Epithelial cell of proximal tubule (primary cell): ENCODE measurements around the gene SEC16A. TPM values are rescaled to one million over a fixed set of nuclear protein-coding genes. Genes with fewer than 3 reads are reported as not detected.
"Not testable (repeated sequence)": the region's sequence is repeated elsewhere in the genome, so short reads cannot be mapped to it uniquely, and the experiment has no call there.

ENCODE experiments used
- DNase-seq: peaks from one replicate; pipeline ENCODE4 v3.0.0-alpha.2; 2011; ENCODE audit warnings: low read depth
- H3K4me3 ChIP-seq: 2 replicates; pipeline ENCODE4 v1.5.1; 2011; ENCODE audit warnings: low read depth, mild to moderate bottlenecking, low read length
- CTCF ChIP-seq: conservative IDR thresholded peaks from 2 replicates; pipeline ENCODE4 v1.5.1; 2012; ENCODE audit warnings: low read depth, mild to moderate bottlenecking, low read length
- total RNA-seq: library from RNA; depleted of rRNA; stranded (reverse); fragments of >200 nt; gene quantifications from 2 replicates; pipeline ENCODE4 v1.2.3, GENCODE V29; 2015

SEC16A gene
- total RNA-seq, 1 donor from 2014 or later: 41.7 TPM

DNA sequence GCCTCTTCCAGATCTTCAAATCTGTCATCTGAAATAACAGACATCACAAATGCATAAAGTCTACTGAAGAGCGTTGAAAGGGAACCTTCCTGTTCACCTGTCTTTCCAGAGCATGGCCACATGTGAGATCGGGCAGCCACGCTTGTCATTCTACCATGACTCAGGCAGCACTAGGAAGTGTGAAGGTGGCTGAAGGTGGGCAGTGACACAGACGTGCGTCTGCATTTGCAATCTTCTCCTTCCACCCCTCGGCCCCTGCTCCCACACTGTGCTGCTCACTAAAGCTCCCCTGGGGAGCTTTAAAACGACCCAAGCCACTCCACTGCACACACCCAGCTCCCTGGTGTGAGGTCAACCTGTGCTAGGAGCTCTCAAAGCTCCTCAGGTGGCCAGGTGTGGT, 74.9 kb downstream of the SEC16A start:
- TF ChIP-seq CTCF: no peak
- no peak overlapping the region for H3K4me3 ChIP-seq
- DNase-seq: no peak

DNA sequence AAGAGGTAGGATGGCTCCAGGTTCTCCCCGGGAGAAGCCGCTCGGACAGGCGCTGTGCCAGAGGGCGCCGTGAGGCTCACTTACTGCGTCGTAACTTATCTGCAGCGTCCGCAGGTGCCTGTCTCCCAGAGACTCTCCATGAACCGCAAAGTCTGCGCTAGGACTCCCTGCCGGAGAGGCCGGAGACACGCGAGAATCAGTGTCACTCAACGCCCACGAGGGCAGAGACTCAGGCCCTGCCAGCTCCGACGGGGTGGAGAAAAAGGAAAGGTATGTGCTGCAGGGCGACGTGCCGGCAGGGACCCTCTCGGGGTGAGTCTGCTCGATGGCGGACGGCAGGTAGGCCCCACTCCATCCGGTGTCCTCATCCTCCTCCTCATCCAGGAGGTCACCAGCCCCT, 75.8 kb downstream of the SEC16A start:
- H3K4me3 ChIP-seq, DNase-seq: not testable (repeated sequence)

GRCh38 chr9:136405904-136406303, 76.9 kb downstream of the SEC16A start:
- DNase-seq, H3K4me3 ChIP-seq: not testable (repeated sequence)

DNA sequence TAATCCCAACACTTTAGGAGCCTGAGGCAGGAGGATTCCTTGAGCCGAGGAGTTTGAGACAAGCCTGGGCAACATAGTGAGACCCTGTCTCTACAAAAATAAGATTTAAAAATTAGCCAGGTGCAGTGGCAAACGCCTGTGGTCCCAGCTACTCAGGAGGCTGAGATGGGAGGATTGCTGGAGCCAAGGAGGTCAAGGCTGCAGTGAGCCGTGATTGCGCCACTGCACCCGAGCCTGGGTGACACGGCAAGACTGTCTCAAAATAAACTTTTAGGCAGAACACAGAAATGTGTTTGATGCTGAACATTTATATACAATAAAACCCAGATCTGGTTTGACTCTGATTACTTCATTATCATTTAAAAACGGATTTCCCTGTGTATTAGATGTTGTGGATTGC, 77.4 kb downstream of the SEC16A start:
- DNase-seq: no peak
- no peak for TF ChIP-seq CTCF
- H3K4me3 ChIP-seq: no peak overlapping the region

DNA sequence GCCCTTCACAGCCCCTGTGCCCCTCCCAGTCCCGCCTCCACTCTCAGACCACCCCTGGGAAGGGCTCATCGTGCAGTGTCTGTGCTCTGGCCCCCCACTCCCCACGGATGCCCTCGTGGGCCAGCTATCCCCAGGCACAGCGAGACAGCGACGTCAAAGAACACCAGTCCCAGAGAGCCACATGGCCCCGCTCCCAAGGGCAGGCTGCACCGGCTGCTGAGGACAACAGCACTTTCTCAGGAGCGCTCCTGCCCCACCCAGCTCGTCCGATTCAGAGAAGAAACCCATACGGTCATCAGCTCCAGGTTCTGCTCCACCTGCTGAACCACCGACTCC, 78.1 kb downstream of the SEC16A start:
- DNase-seq: no peak
- H3K4me3 ChIP-seq: no peak overlapping the region
- no peak for TF ChIP-seq CTCF

DNA sequence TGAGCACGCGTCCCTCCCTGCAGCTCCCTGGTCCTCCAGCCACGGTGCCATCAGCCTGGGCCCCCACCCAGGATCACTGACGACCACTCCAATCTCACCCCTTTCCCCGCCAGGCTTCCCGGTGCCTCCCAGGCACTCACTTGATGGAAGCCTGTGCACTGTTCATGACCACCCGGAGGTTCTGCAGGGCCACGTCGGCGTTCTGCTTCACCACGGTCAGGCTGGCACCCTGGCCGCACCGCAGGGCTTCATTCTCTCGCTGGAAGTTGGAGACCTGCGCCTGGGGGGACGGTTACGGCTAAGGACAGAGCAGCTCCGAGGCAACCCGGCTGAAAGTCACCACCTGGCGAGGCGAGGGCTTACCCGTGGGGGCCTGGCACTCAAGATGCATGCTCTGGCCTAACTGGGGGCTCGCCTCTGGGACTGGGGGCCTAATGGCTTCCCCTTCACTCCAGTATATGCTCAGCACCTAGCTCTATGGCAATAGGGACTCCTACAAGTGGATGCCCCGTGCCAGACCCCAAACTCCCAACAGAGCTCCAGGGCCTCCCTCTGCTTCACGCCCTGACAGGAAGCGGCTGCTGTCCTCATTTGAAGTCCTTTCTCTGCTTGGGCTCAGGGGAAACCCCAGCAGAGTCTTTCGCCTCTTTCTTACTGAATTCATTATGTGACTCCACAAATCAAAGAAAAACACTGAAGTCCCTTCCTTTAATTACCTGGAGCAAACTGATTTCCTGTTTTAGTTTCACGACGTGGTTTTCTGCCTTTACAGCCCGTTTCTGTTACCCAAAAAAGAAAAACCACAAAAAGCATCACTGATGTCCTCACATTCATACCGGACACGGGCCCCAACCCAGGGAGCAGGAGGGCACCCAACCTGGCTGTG, 78.7 kb downstream of the SEC16A start:
- no peak overlapping the region for H3K4me3 ChIP-seq
- DNase-seq: no peak
- TF ChIP-seq CTCF: no peak

DNA sequence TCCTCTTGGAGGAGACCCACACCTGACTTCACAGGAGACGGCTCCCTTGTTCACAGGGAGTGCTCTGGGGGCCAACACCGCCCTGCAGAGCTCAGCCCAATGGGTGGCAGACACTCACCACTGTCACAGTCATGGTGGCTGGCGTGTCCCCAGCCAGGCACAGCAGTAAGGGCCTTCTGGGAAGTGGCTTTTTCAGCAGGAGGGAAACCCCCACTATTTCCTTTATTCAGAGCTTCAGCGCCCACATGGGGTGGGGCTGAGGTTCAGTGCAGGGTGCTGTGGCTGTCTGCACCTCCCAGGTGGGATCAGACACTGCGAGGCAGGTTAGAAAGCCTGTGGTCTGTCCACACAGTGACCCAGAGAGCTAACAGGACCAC, 79.3 kb downstream of the SEC16A start:
- TF ChIP-seq CTCF: no peak
- DNase-seq: no peak
- H3K4me3 ChIP-seq: no peak overlapping the region

DNA sequence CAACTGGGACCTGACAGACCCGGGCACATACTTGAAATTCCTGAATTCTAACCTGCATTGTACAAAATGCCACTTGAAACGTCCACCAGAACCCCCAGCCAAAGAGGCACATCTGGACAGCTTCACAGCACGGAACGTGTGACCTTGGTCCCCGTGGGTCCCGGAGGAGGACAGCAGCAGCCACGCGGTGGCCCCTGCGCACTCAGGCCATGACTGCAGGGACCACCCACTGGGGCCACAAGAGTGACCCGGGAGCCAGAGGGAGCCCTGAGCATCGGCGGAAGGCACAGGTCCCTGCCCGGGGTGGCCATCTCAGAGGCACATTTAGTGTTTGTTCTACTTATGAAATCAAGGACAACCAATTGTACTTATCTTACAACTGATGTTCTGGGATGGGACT, 80.8 kb downstream of the SEC16A start:
- no peak for DNase-seq
- TF ChIP-seq CTCF: no peak
- H3K4me3 ChIP-seq: no peak overlapping the region
